K562 (cell line): ENCODE data around the gene SPATA19. TPM values are rescaled to one million over a fixed set of nuclear protein-coding genes. Genes with fewer than 3 reads are reported as not detected.

Experiments used
- ATAC-seq: fragments of 200-7000 bp; cut with Tn5 transposase; 3 replicates; pipeline ENCODE4 v1.9.1; 2020; ENCODE audit warnings: moderate library complexity
- BruUV-seq: library from RNA; stranded (reverse); fragments of 400-500 nt; replicated peaks from 2 replicates; lab custom pipeline; 2021; lab: Mats Ljungman, UMichigan
- CTCF ChIA-PET: fragments of 300-600 bp; formaldehyde crosslinking; extraction: SDS; loops from one replicate; lab custom pipeline; 2021; ENCODE audit warnings: low intra/inter-chr PET ratio; lab: Yijun Ruan, JAX
- POLR2A ChIA-PET: fragments of 300-600, 350-650 bp; sonication (Branson Sonifier 250); formaldehyde crosslinking; extraction: SDS; loops from one replicate; lab custom pipeline; 2021; ENCODE audit warnings: antibody characterized with exemption, inconsistent platforms; lab: Yijun Ruan, JAX
- DNase-seq, 4 experiments: peaks; one replicate each; pipeline versions ENCODE4 v3.0.0 to v3.0.0-alpha.2; 2011 to 2018; ENCODE audit warnings: low spot score in 3 of 4, mixed read lengths in 3 of 4; ENCODE audit errors: extremely low read depth in 1 of 4
- FAIRE-seq: peaks from 2 replicates; lab custom pipeline; 2011; peaks lifted over from hg19 to GRCh38; lab: Jason Lieb, UNC
- H2AFZ ChIP-seq: 2 replicates; pipeline ENCODE4 v1.6.0; 2011; ENCODE audit warnings: low read depth, low read length, control low read depth, inconsistent platforms
- H3K27ac ChIP-seq: fragments of 200-600 bp; 3 replicates; pipeline ENCODE4 v1.8.0; 2011; ENCODE audit warnings: low read depth, mild to moderate bottlenecking, control low read depth, inconsistent platforms, low read length, moderate library complexity, mixed read lengths; ENCODE audit errors: extremely low read depth
- H3K27me3 ChIP-seq, 2 experiments: fragments of 300-600 bp in 1 of 2; 2 replicates in 1 of 2; 3 replicates in 1 of 2; pipeline versions ENCODE4 v1.6.0 to v1.8.0; 2011; ENCODE audit warnings: inconsistent platforms in 2 of 2, low read length in 2 of 2, mild to moderate bottlenecking in 1 of 2, mixed read lengths in 1 of 2, moderate library complexity in 1 of 2; ENCODE audit not compliant: control insufficient read depth in 2 of 2, insufficient read depth in 2 of 2
- H3K36me3 ChIP-seq: fragments of 300-600 bp; 3 replicates; pipeline ENCODE4 v1.8.0; 2011; ENCODE audit warnings: mild to moderate bottlenecking, low read length, inconsistent platforms; ENCODE audit not compliant: control insufficient read depth, insufficient read depth
- H3K4me1 ChIP-seq, 2 experiments: fragments of 200-600 bp in 1 of 2; replicated peaks in 1 of 2; 2 replicates in 1 of 2; 3 replicates in 1 of 2; pipeline versions ENCODE4 v1.5.1 to v1.8.0; 2011; ENCODE audit warnings: inconsistent platforms in 2 of 2, low read length in 2 of 2, mild to moderate bottlenecking in 1 of 2, mixed read lengths in 1 of 2, moderate library complexity in 1 of 2; ENCODE audit not compliant: control insufficient read depth in 2 of 2, insufficient read depth in 2 of 2
- H3K4me2 ChIP-seq: 2 replicates; pipeline ENCODE4 v1.6.1; 2011; ENCODE audit warnings: low read length, control low read depth, inconsistent platforms, mixed read lengths; ENCODE audit not compliant: insufficient read depth
- H3K4me3 ChIP-seq: fragments of 200-600 bp; sonication (generic), shearing (Covaris generic); 2 replicates; pipeline ENCODE4 v1.5.1; 2016; ENCODE audit warnings: control low read depth, inconsistent platforms
- H3K79me2 ChIP-seq: fragments of 200-600 bp; 3 replicates; pipeline ENCODE4 v1.8.0; 2011; ENCODE audit warnings: low read length, inconsistent platforms; ENCODE audit not compliant: control insufficient read depth, insufficient read depth
- H3K9ac ChIP-seq, 2 experiments: 2 replicates each; pipeline versions ENCODE4 v1.6.0 to v1.6.1; 2011; ENCODE audit warnings: low read depth in 2 of 2, low read length in 2 of 2, control low read depth in 1 of 2, inconsistent platforms in 1 of 2, mild to moderate bottlenecking in 1 of 2, mixed read lengths in 1 of 2; ENCODE audit not compliant: insufficient read depth in 1 of 2
- H3K9me1 ChIP-seq: one replicate; pipeline ENCODE4 v1.6.0; 2011; ENCODE audit warnings: inconsistent platforms, mild to moderate bottlenecking, low read length, moderate library complexity; ENCODE audit not compliant: control insufficient read depth, insufficient read depth
- H3K9me3 ChIP-seq: replicated peaks from 2 replicates; pipeline ENCODE4 v1.5.1; 2011; ENCODE audit warnings: low read depth, low read length, inconsistent platforms; ENCODE audit not compliant: control insufficient read depth, insufficient read depth
- H4K20me1 ChIP-seq: replicated peaks from 2 replicates; pipeline ENCODE4 v1.6.1; 2011; ENCODE audit warnings: low read length, inconsistent platforms, mixed read lengths; ENCODE audit not compliant: control insufficient read depth, insufficient read depth
- HNRNPK ChIP-seq: fragments of 200-400 bp; formaldehyde crosslinking; IDR thresholded peaks from one replicate; pipeline ENCODE4 v1.6.1; 2018; ENCODE audit warnings: mild to moderate bottlenecking, low read depth, low read length; ENCODE audit not compliant: poor library complexity, severe bottlenecking
- TRIM28 ChIP-seq: fragments of 450-650 bp; IDR thresholded peaks from 2 replicates; pipeline ENCODE4 v1.6.1; 2017
- ZFP36 ChIP-seq: fragments of 150-350 bp; IDR thresholded peaks from 2 replicates; pipeline ENCODE4 v1.6.1; 2018; ENCODE audit warnings: low read length, low read depth; ENCODE audit not compliant: partially characterized antibody
- ZNF41 ChIP-seq: fragments of 250-450 bp; sonication (Bioruptor Pico); conservative IDR thresholded peaks from 2 replicates; pipeline ENCODE4 v1.4.0; 2020; ENCODE audit warnings: mild to moderate bottlenecking
- WGBS: fragments of 100-300 bp; shearing (Covaris generic); methylation state at CpG from one replicate; pipeline ENCODE4 v1.1.6; 2016; ENCODE audit warnings: low coverage, mixed read lengths; ENCODE audit not compliant: insufficient coverage; ENCODE audit errors: missing lambda C conversion rate; 5-methylcytosine and 5-hydroxymethylcytosine counted together
- in situ Hi-C: fragments of 300-500 bp; cut with MboI; formaldehyde crosslinking; loops from 4 replicates; pipeline ENCODE4 v1.15.0; 2018; ENCODE audit warnings: inconsistent platforms, mixed read lengths
- intact Hi-C: fragments of 100-400 bp; cut with micrococcal nuclease; formaldehyde crosslinking; loops from 2 replicates; pipeline ENCODE4 v1.14.2; 2022
- polyA plus RNA-seq, 8 experiments: library from polyadenylated mRNA; depleted of rRNA in 4 of 8; stranded (reverse) in 5 of 8; unstranded in 3 of 8; fragments of >200 nt; fragmentation: Nextera tagmentation in 2 of 8; fragmentation: Illumina TruSeq in 1 of 8; extraction: Ambion mirVana in 2 of 8; extraction: Trizol in 1 of 8; gene quantifications; 2 replicates each; pipeline versions ENCODE4 v1.2.1 to v1.2.3, GENCODE V29; 2011 to 2014; ENCODE audit warnings: inconsistent platforms in 1 of 8, missing spikeins in 1 of 8
- total RNA-seq, 7 experiments: library from RNA; depleted of rRNA in 6 of 7; stranded (reverse); fragments of >200 nt in 6 of 7; fragmentation: Illumina TruSeq in 2 of 7; extraction: Trizol in 2 of 7; gene quantifications; 2 replicates each; pipeline versions ENCODE4 v1.2.1 to v1.2.3, GENCODE V29; 2011 to 2021; ENCODE audit warnings: low replicate concordance in 1 of 7
- TF ChIP-seq, protein P1 (sequence below): fragments of 250-450 bp; sonication (Bioruptor Pico); IDR thresholded peaks from 2 replicates; pipeline ENCODE4 v1.5.0; 2021
- TF ChIP-seq, protein P2 (sequence below): fragments of 250-450 bp; sonication (Bioruptor Pico); IDR thresholded peaks from 2 replicates; pipeline ENCODE4 v1.4.0; 2020; ENCODE audit warnings: borderline replicate concordance
- TF ChIP-seq, protein P3 (sequence below), 2 experiments: fragments of 450-650 bp; IDR thresholded peaks; 2 replicates each; pipeline ENCODE4 v1.6.1; 2018; ENCODE audit warnings: mild to moderate bottlenecking in 2 of 2, low read depth in 1 of 2; ENCODE audit not compliant: partially characterized antibody in 2 of 2

The SPATA19 gene
- total and polyA plus RNA-seq, 9 of the 15 experiments (the other 6 are each of a cell fraction or from before 2014, with no cell fraction given): not detected

DNA sequence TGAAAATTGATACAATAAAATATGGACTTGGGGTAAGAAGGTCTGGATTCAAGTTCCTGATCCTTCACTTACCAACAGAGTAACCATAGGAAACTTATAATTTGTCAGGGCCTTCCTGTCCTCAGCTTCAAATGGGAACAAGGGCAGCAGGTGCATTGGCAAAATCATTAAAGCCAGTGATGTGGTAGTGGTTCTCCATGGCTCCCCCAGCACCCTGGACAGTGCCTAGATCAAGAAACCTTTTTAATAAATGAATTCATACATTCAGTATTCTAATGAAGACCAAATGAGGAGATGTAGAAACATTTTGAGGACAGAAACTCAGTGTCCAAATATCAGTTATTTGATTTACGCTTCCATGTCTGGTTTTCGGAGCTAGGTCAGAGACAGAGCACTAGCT is 51.1 kb downstream of the SPATA19 start:
- WGBS: 0% methylated on average over 2 of the region's 2 CpGs
- Histone ChIP-seq H3K4me2 (no peak overlapping the region), H3K27me3 (no peaks in the 10 kb centered on the region), H3K79me2 (no peaks in the 10 kb centered on the region), H3K27ac (no peak overlapping the region), H3K4me3 (no peak overlapping the region), H3K4me1 (no peaks in the 10 kb centered on the region), H3K36me3 (no peaks in the 10 kb centered on the region), H3K9me3 (no peaks in the 10 kb centered on the region), H4K20me1 (no peaks in the 10 kb centered on the region), H3K9me1 (no peaks in the 10 kb centered on the region), H3K9ac (no peak overlapping the region), H2AFZ (no peak overlapping the region)
- BruUV-seq: no TSS peak
- ChIA-PET CTCF (no interaction called here), POLR2A (no interaction called here)
- TF ChIP-seq, protein P1, sequence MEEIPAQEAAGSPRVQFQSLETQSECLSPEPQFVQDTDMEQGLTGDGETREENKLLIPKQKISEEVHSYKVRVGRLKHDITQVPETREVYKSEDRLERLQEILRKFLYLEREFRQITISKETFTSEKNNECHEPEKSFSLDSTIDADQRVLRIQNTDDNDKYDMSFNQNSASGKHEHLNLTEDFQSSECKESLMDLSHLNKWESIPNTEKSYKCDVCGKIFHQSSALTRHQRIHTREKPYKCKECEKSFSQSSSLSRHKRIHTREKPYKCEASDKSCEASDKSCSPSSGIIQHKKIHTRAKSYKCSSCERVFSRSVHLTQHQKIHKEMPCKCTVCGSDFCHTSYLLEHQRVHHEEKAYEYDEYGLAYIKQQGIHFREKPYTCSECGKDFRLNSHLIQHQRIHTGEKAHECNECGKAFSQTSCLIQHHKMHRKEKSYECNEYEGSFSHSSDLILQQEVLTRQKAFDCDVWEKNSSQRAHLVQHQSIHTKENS (CRISPR knock-in tag): no peak
- in situ Hi-C loops: no loop called here
- ATAC-seq (no peak), DNase-seq (no peak), FAIRE-seq (no peak)
- intact Hi-C loops: no loop called here

DNA sequence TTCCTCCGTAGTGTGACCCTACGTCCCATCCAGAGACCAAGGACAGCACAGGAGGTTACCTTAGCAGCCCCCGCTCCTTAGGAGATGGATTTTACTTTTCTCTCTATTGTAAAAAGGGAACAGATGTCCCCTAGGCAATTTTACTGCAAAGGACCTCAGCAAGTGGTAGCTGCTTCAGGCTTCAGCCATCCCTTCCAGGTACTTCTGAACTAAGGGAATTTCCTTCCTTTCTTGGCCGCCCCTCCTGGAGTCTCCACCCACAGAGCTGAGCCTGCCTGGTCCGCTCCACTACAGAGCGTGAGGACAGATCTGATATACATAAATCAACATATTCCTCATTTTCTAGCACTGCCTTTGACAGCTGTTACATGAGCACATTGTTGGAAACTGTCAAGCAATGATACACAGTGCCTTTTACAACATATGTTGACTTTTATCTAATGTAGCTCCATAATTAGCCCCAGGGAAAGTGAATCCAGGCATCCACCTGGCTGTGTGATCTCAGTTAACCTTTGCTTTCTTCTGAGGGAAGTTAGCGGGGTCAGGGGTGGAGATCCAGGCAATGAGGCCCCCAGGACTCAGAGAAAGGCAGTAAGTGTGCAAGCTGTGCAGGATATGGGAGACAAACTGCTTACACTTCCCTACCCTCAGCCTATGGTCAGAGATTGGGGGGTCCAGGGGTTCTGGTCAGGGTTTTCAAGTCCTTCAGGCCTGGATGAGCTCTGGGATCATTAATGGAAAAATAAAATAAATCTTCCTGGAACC is 51.9 kb downstream of the SPATA19 start:
- Histone ChIP-seq H3K4me3 (no peak overlapping the region), H3K27ac (no peak overlapping the region), H3K36me3 (no peaks in the 10 kb centered on the region), H3K9me3 (no peaks in the 10 kb centered on the region), H3K79me2 (no peaks in the 10 kb centered on the region), H4K20me1 (no peaks in the 10 kb centered on the region), H3K4me1 (no peaks in the 10 kb centered on the region), H2AFZ (no peak overlapping the region), H3K4me2 (no peak overlapping the region), H3K9ac (no peak overlapping the region), H3K27me3 (no peaks in the 10 kb centered on the region), H3K9me1 (no peaks in the 10 kb centered on the region)
- POLR2A ChIA-PET: no interaction called here
- no TSS peak for BruUV-seq
- intact Hi-C loops: no loop called here
- FAIRE-seq (no peak), ATAC-seq (no peak), DNase-seq (no peak)
- in situ Hi-C loops: no loop called here
- CTCF ChIA-PET: no interaction called here
- 2% methylated on average over 7 of the region's 7 CpGs for WGBS
- TF ChIP-seq, protein P2, sequence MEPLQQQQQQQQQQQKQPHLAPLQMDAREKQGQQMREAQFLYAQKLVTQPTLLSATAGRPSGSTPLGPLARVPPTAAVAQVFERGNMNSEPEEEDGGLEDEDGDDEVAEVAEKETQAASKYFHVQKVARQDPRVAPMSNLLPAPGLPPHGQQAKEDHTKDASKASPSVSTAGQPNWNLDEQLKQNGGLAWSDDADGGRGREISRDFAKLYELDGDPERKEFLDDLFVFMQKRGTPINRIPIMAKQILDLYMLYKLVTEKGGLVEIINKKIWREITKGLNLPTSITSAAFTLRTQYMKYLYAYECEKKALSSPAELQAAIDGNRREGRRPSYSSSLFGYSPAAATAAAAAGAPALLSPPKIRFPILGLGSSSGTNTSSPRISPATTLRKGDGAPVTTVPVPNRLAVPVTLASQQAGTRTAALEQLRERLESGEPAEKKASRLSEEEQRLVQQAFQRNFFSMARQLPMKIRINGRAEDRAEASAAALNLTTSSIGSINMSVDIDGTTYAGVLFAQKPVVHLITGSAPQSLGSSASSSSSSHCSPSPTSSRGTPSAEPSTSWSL (CRISPR knock-in tag): no peak
- TF ChIP-seq ZNF41 (CRISPR knock-in tag) (no peak), ZFP36 (no peak), TRIM28 (no peak), HNRNPK (no peak)
- TF ChIP-seq, protein P3, sequence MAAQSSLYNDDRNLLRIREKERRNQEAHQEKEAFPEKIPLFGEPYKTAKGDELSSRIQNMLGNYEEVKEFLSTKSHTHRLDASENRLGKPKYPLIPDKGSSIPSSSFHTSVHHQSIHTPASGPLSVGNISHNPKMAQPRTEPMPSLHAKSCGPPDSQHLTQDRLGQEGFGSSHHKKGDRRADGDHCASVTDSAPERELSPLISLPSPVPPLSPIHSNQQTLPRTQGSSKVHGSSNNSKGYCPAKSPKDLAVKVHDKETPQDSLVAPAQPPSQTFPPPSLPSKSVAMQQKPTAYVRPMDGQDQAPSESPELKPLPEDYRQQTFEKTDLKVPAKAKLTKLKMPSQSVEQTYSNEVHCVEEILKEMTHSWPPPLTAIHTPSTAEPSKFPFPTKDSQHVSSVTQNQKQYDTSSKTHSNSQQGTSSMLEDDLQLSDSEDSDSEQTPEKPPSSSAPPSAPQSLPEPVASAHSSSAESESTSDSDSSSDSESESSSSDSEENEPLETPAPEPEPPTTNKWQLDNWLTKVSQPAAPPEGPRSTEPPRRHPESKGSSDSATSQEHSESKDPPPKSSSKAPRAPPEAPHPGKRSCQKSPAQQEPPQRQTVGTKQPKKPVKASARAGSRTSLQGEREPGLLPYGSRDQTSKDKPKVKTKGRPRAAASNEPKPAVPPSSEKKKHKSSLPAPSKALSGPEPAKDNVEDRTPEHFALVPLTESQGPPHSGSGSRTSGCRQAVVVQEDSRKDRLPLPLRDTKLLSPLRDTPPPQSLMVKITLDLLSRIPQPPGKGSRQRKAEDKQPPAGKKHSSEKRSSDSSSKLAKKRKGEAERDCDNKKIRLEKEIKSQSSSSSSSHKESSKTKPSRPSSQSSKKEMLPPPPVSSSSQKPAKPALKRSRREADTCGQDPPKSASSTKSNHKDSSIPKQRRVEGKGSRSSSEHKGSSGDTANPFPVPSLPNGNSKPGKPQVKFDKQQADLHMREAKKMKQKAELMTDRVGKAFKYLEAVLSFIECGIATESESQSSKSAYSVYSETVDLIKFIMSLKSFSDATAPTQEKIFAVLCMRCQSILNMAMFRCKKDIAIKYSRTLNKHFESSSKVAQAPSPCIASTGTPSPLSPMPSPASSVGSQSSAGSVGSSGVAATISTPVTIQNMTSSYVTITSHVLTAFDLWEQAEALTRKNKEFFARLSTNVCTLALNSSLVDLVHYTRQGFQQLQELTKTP (IDR thresholded peaks at IDR 0.05; ENCODE audit: low read depth in 1 of 2, partially characterized antibody in 2 of 2): no peak
